Sigmoid colon (tissue), 4 donors: ENCODE data around the gene BBS1.

Experiments
- EP300 ChIP-seq, 4 donors: sonication (generic); formaldehyde crosslinking; IDR thresholded peaks; one replicate each; pipeline ENCODE4 v1.6.1; 2017; ENCODE audit warnings: antibody characterized with exemption in 4 of 4
- POLR2A ChIP-seq, 2 donors: fragments of 450-650 bp; IDR thresholded peaks; one replicate each; pipeline ENCODE4 v1.6.1; 2016; ENCODE audit warnings: antibody characterized with exemption in 2 of 2, mild to moderate bottlenecking in 2 of 2, moderate library complexity in 2 of 2
- POLR2AphosphoS5 ChIP-seq, 4 donors: sonication (generic); formaldehyde crosslinking; IDR thresholded peaks; one replicate each; pipeline ENCODE4 v1.6.1; 2017; ENCODE audit warnings: antibody characterized with exemption in 4 of 4
- TF ChIP-seq, protein P1 (sequence below), 4 experiments: fragments of 450-650 bp in 3 of 4; fragments of 200-600 bp in 1 of 4; IDR thresholded peaks; one replicate each; pipeline ENCODE4 v1.5.1; 2016 to 2019; ENCODE audit warnings: antibody characterized with exemption in 4 of 4, mild to moderate bottlenecking in 3 of 4, moderate library complexity in 2 of 4

DNA sequence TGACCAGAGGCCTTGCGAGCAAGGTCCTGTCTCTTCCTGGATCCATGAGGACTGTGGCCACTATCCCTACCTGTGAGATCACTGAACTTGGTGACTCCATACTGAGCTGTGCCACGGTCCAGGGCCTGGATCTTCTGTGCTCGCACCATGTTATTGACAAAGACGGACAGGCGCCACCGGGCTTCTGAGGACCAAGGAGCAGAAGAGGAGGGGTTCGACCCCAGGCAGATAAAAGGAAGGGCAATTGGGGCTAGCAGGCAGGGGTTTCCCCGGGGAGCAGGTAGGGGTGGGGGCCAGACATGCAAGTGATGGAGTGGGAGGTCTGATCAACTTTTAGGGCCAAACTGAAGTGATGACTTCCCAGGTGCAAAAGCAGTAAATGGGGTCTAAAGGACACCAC, 55.8 kb downstream of the BBS1 start:
- TF ChIP-seq, protein P1, sequence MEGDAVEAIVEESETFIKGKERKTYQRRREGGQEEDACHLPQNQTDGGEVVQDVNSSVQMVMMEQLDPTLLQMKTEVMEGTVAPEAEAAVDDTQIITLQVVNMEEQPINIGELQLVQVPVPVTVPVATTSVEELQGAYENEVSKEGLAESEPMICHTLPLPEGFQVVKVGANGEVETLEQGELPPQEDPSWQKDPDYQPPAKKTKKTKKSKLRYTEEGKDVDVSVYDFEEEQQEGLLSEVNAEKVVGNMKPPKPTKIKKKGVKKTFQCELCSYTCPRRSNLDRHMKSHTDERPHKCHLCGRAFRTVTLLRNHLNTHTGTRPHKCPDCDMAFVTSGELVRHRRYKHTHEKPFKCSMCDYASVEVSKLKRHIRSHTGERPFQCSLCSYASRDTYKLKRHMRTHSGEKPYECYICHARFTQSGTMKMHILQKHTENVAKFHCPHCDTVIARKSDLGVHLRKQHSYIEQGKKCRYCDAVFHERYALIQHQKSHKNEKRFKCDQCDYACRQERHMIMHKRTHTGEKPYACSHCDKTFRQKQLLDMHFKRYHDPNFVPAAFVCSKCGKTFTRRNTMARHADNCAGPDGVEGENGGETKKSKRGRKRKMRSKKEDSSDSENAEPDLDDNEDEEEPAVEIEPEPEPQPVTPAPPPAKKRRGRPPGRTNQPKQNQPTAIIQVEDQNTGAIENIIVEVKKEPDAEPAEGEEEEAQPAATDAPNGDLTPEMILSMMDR (IDR thresholded peaks at IDR 0.05), result no peak
- TF ChIP-seq POLR2A (IDR thresholded peaks at IDR 0.05), result no peak
- no peak for TF ChIP-seq EP300 (IDR thresholded peaks at IDR 0.05)
- no peak for TF ChIP-seq POLR2AphosphoS5 (IDR thresholded peaks at IDR 0.05)
